ENCODE measurements around the gene SEMA4D. TPM values are rescaled to one million over a fixed set of nuclear protein-coding genes. Genes with fewer than 3 reads are reported as not detected.

SEMA4D gene
- total RNA-seq, 4 donors from 2014 or later, result 37.3 to 50.1 (median 42.6) TPM

DNA sequence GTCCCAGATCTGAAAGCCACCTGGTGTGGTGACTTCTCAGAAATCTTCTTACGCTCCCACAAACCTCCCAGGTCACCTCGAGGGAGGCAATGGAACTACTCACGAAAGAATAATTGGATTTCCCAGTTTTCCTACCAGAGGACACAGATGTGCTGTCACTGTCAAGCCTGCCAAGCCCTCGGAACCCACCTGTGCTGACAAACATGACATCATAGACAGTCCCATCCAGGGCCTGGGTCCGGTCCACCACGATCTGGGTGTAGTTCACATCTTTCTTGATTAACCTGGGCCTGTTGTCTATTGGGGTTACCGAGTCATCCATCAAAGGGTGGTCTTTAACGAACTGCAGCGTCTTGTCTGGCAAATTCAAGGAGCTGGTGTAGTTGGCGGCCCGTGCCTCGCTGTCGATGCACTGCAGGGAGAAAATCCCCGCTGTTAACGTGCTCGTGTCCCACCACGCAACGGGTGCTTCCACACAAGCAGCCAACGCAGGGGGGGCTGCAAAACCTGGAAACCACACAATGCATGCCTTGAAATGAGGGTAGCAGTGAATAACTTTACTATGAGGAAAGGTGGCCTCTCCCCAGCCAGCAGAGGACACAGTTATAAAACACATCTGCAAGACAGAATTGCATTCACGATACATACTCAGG, 110.6 kb downstream of the SEMA4D start:
- H3K27ac ChIP-seq, result peak overlapping the region; percentile 47
- TF ChIP-seq, protein P1, sequence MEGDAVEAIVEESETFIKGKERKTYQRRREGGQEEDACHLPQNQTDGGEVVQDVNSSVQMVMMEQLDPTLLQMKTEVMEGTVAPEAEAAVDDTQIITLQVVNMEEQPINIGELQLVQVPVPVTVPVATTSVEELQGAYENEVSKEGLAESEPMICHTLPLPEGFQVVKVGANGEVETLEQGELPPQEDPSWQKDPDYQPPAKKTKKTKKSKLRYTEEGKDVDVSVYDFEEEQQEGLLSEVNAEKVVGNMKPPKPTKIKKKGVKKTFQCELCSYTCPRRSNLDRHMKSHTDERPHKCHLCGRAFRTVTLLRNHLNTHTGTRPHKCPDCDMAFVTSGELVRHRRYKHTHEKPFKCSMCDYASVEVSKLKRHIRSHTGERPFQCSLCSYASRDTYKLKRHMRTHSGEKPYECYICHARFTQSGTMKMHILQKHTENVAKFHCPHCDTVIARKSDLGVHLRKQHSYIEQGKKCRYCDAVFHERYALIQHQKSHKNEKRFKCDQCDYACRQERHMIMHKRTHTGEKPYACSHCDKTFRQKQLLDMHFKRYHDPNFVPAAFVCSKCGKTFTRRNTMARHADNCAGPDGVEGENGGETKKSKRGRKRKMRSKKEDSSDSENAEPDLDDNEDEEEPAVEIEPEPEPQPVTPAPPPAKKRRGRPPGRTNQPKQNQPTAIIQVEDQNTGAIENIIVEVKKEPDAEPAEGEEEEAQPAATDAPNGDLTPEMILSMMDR (IDR thresholded peaks at IDR 0.05), result no peak
- TF ChIP-seq EP300 (IDR thresholded peaks at IDR 0.05) (no peak), POLR2AphosphoS5 (IDR thresholded peaks at IDR 0.05) (no peak), POLR2A (IDR thresholded peaks at IDR 0.05) (no peak)
- 82% methylated on average over 19 of the region's 20 CpGs for WGBS
- H3K36me3 ChIP-seq, result peaks cover 79% of the 10 kb centered on the region
- H3K4me1 ChIP-seq, result peaks cover 37% of the 10 kb centered on the region
- H3K27me3 ChIP-seq, result no peaks in the 10 kb centered on the region
- H3K4me3 ChIP-seq, result no peak overlapping the region
- no peaks in the 10 kb centered on the region for H3K9me3 ChIP-seq
- peak in 1 of 2 donors; percentile 62 for DNase-seq (ENCODE audit: low spot score in 2 of 2)

- Histone ChIP-seq H3K27ac (peak overlapping the region; percentile 47), H3K4me1 (peaks cover 37% of the 10 kb centered on the region), H3K27me3 (no peaks in the 10 kb centered on the region), H3K36me3 (peaks cover 77% of the 10 kb centered on the region), H3K9me3 (no peaks in the 10 kb centered on the region), H3K4me3 (no peak overlapping the region)
- TF ChIP-seq EP300 (IDR thresholded peaks at IDR 0.05), result no peak
- TF ChIP-seq POLR2AphosphoS5 (IDR thresholded peaks at IDR 0.05), result no peak
- TF ChIP-seq, protein P1 (IDR thresholded peaks at IDR 0.05), result no peak
- no peak for TF ChIP-seq POLR2A (IDR thresholded peaks at IDR 0.05)
- WGBS, result 58% methylated on average over 6 of the region's 11 CpGs
- DNase-seq (ENCODE audit: low spot score in 2 of 2), result peak in 1 of 2 donors; percentile 63
Measured at GRCh38 chr9:89386797-89387196, 111.1 kb downstream of the SEMA4D start.

GRCh38 chr9:89386206-89386605, 111.7 kb downstream of the SEMA4D start:
- peak in 1 of 2 donors; percentile 53 for DNase-seq (ENCODE audit: low spot score in 2 of 2)
- Histone ChIP-seq H3K36me3 (peaks cover 75% of the 10 kb centered on the region), H3K27ac (no peak overlapping the region), H3K9me3 (no peaks in the 10 kb centered on the region), H3K4me3 (no peak overlapping the region), H3K27me3 (no peaks in the 10 kb centered on the region), H3K4me1 (peaks cover 37% of the 10 kb centered on the region)
- 79% methylated on average over 7 of the region's 11 CpGs for WGBS
- TF ChIP-seq POLR2AphosphoS5 (IDR thresholded peaks at IDR 0.05) (no peak), POLR2A (IDR thresholded peaks at IDR 0.05) (no peak), EP300 (IDR thresholded peaks at IDR 0.05) (no peak)
- TF ChIP-seq, protein P1 (IDR thresholded peaks at IDR 0.05), result no peak

DNA sequence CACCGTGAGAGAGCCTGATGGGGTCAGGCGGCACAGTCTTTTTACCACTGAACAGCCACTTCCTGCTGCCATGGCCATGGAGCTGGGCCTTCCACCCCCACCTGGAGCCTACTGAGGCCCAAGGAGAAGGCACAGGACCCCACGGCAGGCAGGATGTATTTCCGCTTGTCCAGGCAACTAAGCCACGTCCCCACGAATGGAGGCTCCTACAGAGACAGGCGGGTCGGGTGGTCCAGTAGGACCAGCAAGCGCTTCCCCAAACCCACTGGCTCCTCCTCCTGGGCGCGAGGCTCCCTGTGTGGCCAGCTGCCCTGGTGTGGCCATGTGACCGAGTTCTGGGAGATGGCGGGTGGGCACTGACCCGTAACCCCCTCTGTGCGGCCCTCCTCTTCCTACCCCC, 113.1 kb downstream of the SEMA4D start:
- 92% methylated on average over 6 of the region's 15 CpGs for WGBS
- TF ChIP-seq POLR2AphosphoS5 (IDR thresholded peaks at IDR 0.05), result no peak
- no peak for TF ChIP-seq POLR2A (IDR thresholded peaks at IDR 0.05)
- no peak for TF ChIP-seq EP300 (IDR thresholded peaks at IDR 0.05)
- TF ChIP-seq, protein P1 (IDR thresholded peaks at IDR 0.05), result no peak
- Histone ChIP-seq H3K36me3 (peaks cover 68% of the 10 kb centered on the region), H3K27me3 (no peaks in the 10 kb centered on the region), H3K4me1 (peaks cover 33% of the 10 kb centered on the region), H3K4me3 (no peak overlapping the region), H3K27ac (no peak overlapping the region), H3K9me3 (no peaks in the 10 kb centered on the region)
- DNase-seq (ENCODE audit: low spot score in 2 of 2), result no peak

- TF ChIP-seq POLR2AphosphoS5 (IDR thresholded peaks at IDR 0.05), result no peak
- TF ChIP-seq POLR2A (IDR thresholded peaks at IDR 0.05), result no peak
- no peak overlapping the region for H3K27ac ChIP-seq
- 94% methylated on average over 19 of the region's 19 CpGs for WGBS
- H3K36me3 ChIP-seq, result peaks cover 69% of the 10 kb centered on the region
- H3K9me3 ChIP-seq, result no peaks in the 10 kb centered on the region
- H3K27me3 ChIP-seq, result no peaks in the 10 kb centered on the region
- H3K4me1 ChIP-seq, result peaks cover 28% of the 10 kb centered on the region
- no peak overlapping the region for H3K4me3 ChIP-seq
- no peak for DNase-seq (ENCODE audit: low spot score in 2 of 2)
Measured at GRCh38 chr9:89383721-89384300, 114.1 kb downstream of the SEMA4D start.
